ENCODE results near the gene ILKAP. TPM values are rescaled to one million over a fixed set of nuclear protein-coding genes. Genes with fewer than 3 reads are reported as not detected.
A peak's percentile ranks its signal among the peaks of the same experiment; 100 is the strongest.

ILKAP gene
- total and polyA plus RNA-seq, 11 donors: 12.4 to 41.7 (median 24.0) TPM

GRCh38 chr2:238120463-238121298, 82.8 kb downstream of the ILKAP start:
- TF ChIP-seq CTCF (IDR thresholded peaks at IDR 0.05) (peak in 8 of 12 donors; percentile 4 to 32 (median 15)), POLR2A (IDR thresholded peaks at IDR 0.05) (no peak)
- peaks cover 0 to 9% (median 0%) of the 10 kb centered on the region in 12 donors for H3K4me1 ChIP-seq
- H3K27ac ChIP-seq: no peak overlapping the region
- H3K27me3 ChIP-seq: peaks cover 0 to 20% (median 0%) of the 10 kb centered on the region in 9 donors
- H3K36me3 ChIP-seq: no peaks in the 10 kb centered on the region
- H3K4me3 ChIP-seq: no peak overlapping the region
- no peaks in the 10 kb centered on the region for H3K9me3 ChIP-seq
- peak in 3 of 4 donors; percentile 39 to 62 (median 51) for ATAC-seq
- peak in 2 of 5 donors; percentile 38 to 51 for DNase-seq
- 28 to 47% (median 37%) methylated on average over 20 to 30 of the region's 30 CpGs for WGBS, 4 donors
- intact Hi-C loops (cut with DNase I): no loop called here

Other genes with a start within 250 kb of the ILKAP start
- 10 to 100 TPM; 54.2 to 73.8 (median 60.6) TPM for gene UBE2F, start 236.7 kb downstream of the ILKAP start, total RNA-seq
- gene UBE2F, start 236.7 kb downstream of the ILKAP start, polyA plus RNA-seq: 10 to 100 TPM; 56.4 to 83.4 TPM
- gene SCLY, start 142.7 kb downstream of the ILKAP start, total RNA-seq: 10 to 100 TPM in 6 of 9 donors, 1 to 10 TPM in 3; 8.1 to 14.3 (median 10.6) TPM
- gene SCLY, start 142.7 kb downstream of the ILKAP start, polyA plus RNA-seq: 10 to 100 TPM in 1 of 2 donors, 1 to 10 TPM in 1; 6.9 to 21.2 TPM
- gene ESPNL, start 103.4 kb downstream of the ILKAP start, total RNA-seq: 1 to 10 TPM in 1 of 9 donors, under 1 TPM in 7, not detected in 1; 0.05 to 1.2 (median 0.23) TPM
- gene ESPNL, start 103.4 kb downstream of the ILKAP start, polyA plus RNA-seq: under 1 TPM in 1 of 2 donors, not detected in 1; 0.27 TPM
- 10 to 100 TPM; 19.8 to 43.7 (median 23.2) TPM for gene KLHL30, start 65.0 kb downstream of the ILKAP start, total RNA-seq
- 10 to 100 TPM in 1 of 2 donors, 1 to 10 TPM in 1; 5.1 to 10.7 TPM for gene KLHL30, start 65.0 kb downstream of the ILKAP start, polyA plus RNA-seq
- gene ERFE, start 44.7 kb downstream of the ILKAP start, total RNA-seq: 1 to 10 TPM in 1 of 9 donors, under 1 TPM in 5, not detected in 3; 0.23 to 1.8 (median 0.65) TPM
- under 1 TPM; 0.08 to 0.36 TPM for gene ERFE, start 44.7 kb downstream of the ILKAP start, polyA plus RNA-seq
- gene HES6, start 36.3 kb upstream of the ILKAP start, total RNA-seq: 1 to 10 TPM in 8 of 9 donors, under 1 TPM in 1; 0.45 to 5.9 (median 2.5) TPM
- 1 to 10 TPM; 3.7 to 9.1 TPM for gene HES6, start 36.3 kb upstream of the ILKAP start, polyA plus RNA-seq
- gene PER2, start 84.9 kb upstream of the ILKAP start, total RNA-seq: 10 to 100 TPM in 2 of 9 donors, 1 to 10 TPM in 7; 1.6 to 17.1 (median 5.4) TPM
- 1 to 10 TPM; 2.2 TPM for gene PER2, start 84.9 kb upstream of the ILKAP start, polyA plus RNA-seq
- gene TRAF3IP1, start 116.8 kb upstream of the ILKAP start, total RNA-seq: 10 to 100 TPM in 7 of 9 donors, 1 to 10 TPM in 2; 3.8 to 20.3 (median 13.8) TPM
- gene TRAF3IP1, start 116.8 kb upstream of the ILKAP start, polyA plus RNA-seq: 1 to 10 TPM; 6.3 to 7.8 TPM
- 10 to 100 TPM; 32.9 to 53.4 (median 46.7) TPM for gene ASB1, start 223.2 kb upstream of the ILKAP start, total RNA-seq
- gene ASB1, start 223.2 kb upstream of the ILKAP start, polyA plus RNA-seq: 10 to 100 TPM; 31.8 to 57.5 TPM